HG03342 (cell line): ENCODE results near the gene ANXA9.

Experiments used
- ATAC-seq: cut with Tn5 transposase; IDR thresholded peaks from one replicate; pipeline ENCODE4 v1.9.1; 2021; ENCODE audit warnings: mild to moderate bottlenecking, moderate library complexity; ENCODE audit not compliant: unreplicated experiment

The ANXA9 gene

DNA sequence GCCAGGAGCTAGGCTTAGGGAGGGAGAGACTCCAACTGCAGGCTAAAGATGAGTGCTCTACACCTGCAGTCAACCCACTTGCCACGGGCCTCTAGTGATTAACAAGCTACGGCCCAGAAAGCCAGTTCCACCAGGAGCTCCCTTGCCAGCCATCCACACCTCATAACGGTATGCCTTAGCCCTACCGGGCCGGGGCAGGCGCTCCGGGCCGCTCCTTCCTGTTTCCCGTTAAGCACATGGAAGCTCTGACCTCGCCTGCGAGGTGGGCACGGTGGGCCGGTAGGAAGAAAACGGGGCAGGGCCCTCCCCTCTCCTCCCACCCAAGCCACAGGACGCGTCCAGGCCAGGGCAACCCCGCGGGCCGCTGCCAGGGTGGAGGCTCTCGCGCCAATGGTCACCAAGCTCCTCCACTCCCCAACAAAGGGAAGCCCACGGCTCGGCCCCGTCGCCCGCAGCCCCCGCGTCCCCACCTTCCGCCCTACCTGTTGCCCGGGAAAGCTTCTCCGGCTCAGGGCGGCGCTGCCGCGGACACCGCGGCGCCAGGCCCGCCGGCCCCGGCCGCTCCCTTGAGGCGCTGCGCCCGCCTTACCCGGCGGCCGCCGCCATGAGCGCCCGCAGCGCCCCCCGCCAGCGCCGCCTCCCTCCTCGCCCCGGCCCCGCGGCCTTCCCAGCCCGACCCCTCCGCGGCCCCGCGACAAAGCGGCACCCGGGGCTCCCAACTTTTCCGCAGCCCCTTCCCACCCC is 8.1 kb upstream of the ANXA9 start:
- ATAC-seq = peak; percentile 40

- peak; percentile 45 for ATAC-seq
These were observed 7.3 kb upstream of the ANXA9 start, which contains the start of gene CERS2 for GRCh38 chr1:150974580-150975478. TSS of gene CERS2 (minus strand) at chr1:150974835. CDS start at chr1:150969090, 5,745 bp downstream.

- no peak for ATAC-seq
These were observed 5.7 kb upstream of the ANXA9 start for GRCh38 chr1:150976401-150976821.

- ATAC-seq = no peak
These were observed 5.0 kb upstream of the ANXA9 start for GRCh38 chr1:150976879-150977694.

GRCh38 chr1:150979092-150980056 is 2.7 kb upstream of the ANXA9 start:
- ATAC-seq = peak; percentile 57

- no peak for ATAC-seq
These were observed 801 bp upstream of the ANXA9 start for GRCh38 chr1:150981177-150981804.

- ATAC-seq = no peak
These were observed 3.2 kb downstream of the ANXA9 start for GRCh38 chr1:150985179-150985825.

GRCh38 chr1:150987924-150988323 is 5.8 kb downstream of the ANXA9 start:
- no peak for ATAC-seq

DNA sequence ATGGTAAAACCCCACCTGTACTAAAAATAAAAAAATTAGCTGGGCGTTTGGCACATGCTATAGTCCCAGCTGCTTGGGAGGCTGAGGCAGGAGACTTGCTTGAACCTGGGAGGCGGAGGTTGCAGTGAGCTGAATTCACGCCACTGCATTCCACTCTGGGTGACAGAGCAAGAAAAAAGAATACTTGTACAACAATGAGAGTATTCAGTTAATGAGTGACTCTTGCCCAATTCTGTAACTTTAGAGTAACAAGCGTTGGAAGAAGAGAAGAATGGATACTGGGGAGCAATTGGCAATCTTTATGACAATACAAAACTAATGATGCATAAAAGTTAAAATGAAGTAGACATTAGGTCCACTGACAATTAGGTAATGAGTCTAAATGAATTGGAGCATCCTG is 10.5 kb downstream of the ANXA9 start:
- no peak for ATAC-seq

- no peak for ATAC-seq
These were observed 12.2 kb downstream of the ANXA9 start for GRCh38 chr1:150994248-150994647.

GRCh38 chr1:150995460-150995859 is 13.4 kb downstream of the ANXA9 start:
- ATAC-seq = no peak

DNA sequence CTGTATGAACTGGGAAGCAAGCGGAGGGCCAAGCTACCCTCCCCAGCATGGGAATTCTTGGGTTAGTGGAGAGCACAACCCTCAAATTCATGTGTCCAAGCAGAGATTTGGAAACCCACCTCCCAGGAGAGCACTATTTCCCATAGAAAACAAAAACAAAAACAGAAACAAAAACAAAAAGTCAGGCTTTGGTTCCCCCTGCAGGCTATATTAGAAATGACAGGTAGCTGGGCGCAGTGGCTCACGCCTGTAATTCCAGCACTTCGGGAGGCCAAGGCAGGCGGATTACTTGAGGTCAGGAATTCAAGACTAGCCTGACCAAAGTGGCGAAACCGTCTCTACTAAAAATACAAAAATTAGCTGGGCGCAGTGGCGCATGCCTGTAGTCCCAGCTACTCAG is 13.8 kb downstream of the ANXA9 start:
- no peak for ATAC-seq

DNA sequence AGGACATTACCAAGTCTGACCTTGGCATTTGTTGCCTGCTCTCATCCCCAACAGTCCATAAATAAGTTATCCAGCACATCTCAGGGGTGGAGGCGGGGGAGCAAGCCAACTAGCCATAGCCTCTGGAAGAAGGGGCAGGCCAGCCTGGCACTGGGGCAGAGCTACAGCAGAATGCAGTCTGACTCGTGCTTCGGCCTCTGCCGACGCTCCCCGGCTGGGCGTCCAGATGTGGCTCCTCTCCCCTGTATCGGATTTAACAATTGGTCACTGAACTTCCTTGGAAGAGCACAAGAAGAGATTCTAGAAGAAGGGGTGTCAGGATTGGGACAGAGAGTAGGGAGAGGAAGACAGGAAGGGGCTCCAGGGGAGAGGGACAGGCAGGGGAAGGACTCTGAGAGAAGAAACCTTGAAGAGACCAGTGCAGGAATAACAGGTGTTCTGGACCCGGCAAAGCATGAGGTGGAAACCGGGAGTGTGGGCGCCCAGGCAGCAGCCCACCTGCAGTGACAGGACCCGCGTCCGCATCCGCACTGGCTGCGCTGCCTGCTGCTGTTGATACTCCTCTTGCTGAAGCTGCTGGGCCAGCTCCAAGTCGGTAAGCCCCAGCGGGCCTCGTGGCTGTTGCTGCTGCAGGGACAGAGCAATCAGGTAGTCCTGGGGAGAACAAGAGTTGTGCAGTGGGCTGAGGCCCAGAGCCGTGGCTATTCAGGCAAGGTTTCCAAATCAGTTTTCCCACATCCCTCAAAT is 15.2 kb downstream of the ANXA9 start:
- ATAC-seq = no peak

- ATAC-seq = no peak
These were observed 15.9 kb downstream of the ANXA9 start for GRCh38 chr1:150997949-150998348.

DNA sequence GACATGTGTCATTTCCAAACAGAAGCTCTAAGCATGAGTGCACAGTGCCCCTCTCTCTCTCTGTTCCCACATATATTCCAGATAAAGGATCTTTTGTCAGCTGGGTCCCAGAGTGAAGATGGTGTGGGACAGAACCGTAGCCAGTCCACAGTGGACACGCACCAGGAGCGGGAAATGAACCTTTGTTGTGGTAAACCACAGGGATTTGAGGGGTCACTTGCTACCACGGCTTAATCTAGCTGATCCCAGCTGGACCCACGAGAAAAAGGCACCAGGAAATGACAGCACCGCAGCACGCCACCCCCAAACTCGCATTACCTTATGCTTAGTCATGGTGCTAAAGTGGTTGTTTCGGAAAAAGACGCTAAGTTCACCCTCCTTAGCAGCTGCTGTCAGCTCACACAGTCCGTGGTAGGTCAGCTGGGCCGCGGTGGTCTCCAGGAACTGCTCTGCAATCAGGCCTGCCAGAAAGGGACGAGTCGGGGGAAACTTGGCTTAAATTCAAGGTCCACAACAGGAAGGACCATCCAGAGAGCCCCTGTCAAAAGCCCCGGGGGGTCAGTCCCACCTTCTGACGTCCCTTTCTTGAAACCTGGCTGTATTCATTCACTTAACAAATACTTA is 17.1 kb downstream of the ANXA9 start:
- no peak for ATAC-seq

DNA sequence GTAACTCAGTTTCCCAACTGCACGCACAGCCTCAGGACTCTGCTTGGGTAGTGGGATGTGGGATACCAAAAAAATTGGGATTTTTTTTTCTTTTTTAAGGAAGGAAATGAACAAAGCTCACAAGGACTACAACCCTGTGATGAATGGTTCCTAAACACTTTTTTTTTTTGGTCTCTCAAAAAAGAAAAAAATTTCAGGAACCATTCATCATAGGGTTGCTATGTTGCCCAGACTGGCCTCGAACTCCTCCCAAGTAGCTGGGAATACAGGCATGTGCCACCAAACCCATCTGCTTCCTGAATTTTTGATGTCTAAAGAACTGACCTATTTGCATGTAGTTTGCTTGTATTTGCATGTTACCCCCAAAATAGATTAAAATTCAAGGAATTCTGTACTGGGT is 17.8 kb downstream of the ANXA9 start:
- ATAC-seq = no peak

- ATAC-seq = no peak
These were observed 18.3 kb downstream of the ANXA9 start for GRCh38 chr1:151000408-151000807.

GRCh38 chr1:151001602-151002001 is 19.5 kb downstream of the ANXA9 start:
- no peak for ATAC-seq
